Bronchial epithelial cell (primary cell): ENCODE data around the gene PLA2G3. TPM values are rescaled to one million over a fixed set of nuclear protein-coding genes. Genes with fewer than 3 reads are reported as not detected.
A peak's percentile ranks its signal among the peaks of the same experiment; 100 is the strongest.

ENCODE experiments used
- DNase-seq: peaks from one replicate; pipeline ENCODE4 v3.0.0-alpha.2; 2010; ENCODE audit warnings: low read depth
- FAIRE-seq: peaks from 2 replicates; lab custom pipeline; 2011; peaks lifted over from hg19 to GRCh38; lab: Jason Lieb, UNC
- H3K27me3 ChIP-seq: 2 replicates; pipeline ENCODE4 v1.5.1; 2011; ENCODE audit warnings: low read length; ENCODE audit not compliant: control insufficient read depth, insufficient read depth
- H3K36me3 ChIP-seq: 2 replicates; pipeline ENCODE4 v1.5.1; 2011; ENCODE audit warnings: low read length; ENCODE audit not compliant: control insufficient read depth, insufficient read depth
- H3K4me3 ChIP-seq: 2 replicates; pipeline ENCODE4 v1.5.1; 2011; ENCODE audit warnings: mild to moderate bottlenecking, low read depth, low read length, control low read depth
- total RNA-seq: library from RNA; depleted of rRNA; stranded (reverse); fragments of >200 nt; gene quantifications from 2 replicates; pipeline ENCODE4 v1.2.1, GENCODE V29; 2014
- TF ChIP-seq, protein P1 (sequence below): IDR thresholded peaks from 2 replicates; pipeline ENCODE4 v1.5.1; 2011; ENCODE audit warnings: mild to moderate bottlenecking, moderate library complexity, low read length, control low read depth, inconsistent platforms; ENCODE audit not compliant: insufficient read depth, severe bottlenecking

Gene PLA2G3
- total RNA-seq, 1 donor from 2014 or later: under 0.01 TPM

DNA sequence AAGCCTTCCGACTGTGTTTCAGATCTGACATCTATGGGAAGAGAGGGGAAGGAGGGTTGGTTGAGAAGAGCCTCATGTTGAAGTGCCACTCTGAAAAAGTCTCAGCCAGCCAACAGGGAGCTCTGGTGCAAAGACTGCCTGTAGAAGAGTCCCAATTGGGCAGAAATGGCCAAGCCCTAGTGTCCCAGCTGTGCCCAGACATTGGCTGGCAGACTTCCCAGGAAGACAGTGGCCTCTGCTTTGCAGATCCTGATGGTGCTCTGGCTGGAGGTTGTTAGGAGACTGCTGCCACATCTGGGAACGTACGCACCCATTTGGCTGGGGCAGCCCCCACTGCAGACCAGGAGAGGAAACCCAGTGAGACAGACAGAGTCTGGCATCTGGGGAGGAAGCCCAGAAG is 3.2 kb upstream of the PLA2G3 start:
- DNase-seq: no peak
- H3K4me3 ChIP-seq: no peak overlapping the region
- FAIRE-seq: no peak

DNA sequence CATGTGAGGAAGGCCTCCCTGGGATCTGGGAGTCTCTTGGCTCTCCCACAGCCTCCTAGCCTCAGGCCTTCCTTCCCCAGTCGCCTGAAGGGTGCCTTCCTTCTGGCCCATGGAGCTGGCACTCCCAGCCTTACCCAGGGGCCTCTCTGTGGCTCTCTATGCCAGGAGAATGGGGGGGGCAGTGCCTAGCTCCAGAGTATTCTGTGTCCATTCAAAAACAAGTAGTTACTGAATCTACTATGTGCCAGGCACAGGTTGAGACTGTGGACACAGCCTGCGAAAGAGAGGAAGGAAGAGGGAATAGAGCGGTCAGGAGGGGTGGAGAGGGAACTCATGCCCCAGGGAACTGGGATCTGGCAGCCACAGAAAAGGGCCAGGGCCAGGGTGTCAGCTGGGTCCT is 2.7 kb upstream of the PLA2G3 start:
- Histone ChIP-seq H3K36me3 (no peaks in the 10 kb centered on the region), H3K4me3 (no peak overlapping the region), H3K27me3 (peaks cover 4% of the 10 kb centered on the region)
- no peak for FAIRE-seq
- DNase-seq: no peak
- TF ChIP-seq, protein P1, sequence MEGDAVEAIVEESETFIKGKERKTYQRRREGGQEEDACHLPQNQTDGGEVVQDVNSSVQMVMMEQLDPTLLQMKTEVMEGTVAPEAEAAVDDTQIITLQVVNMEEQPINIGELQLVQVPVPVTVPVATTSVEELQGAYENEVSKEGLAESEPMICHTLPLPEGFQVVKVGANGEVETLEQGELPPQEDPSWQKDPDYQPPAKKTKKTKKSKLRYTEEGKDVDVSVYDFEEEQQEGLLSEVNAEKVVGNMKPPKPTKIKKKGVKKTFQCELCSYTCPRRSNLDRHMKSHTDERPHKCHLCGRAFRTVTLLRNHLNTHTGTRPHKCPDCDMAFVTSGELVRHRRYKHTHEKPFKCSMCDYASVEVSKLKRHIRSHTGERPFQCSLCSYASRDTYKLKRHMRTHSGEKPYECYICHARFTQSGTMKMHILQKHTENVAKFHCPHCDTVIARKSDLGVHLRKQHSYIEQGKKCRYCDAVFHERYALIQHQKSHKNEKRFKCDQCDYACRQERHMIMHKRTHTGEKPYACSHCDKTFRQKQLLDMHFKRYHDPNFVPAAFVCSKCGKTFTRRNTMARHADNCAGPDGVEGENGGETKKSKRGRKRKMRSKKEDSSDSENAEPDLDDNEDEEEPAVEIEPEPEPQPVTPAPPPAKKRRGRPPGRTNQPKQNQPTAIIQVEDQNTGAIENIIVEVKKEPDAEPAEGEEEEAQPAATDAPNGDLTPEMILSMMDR: no peak

More for the DNA sequence above, 3.2 kb upstream of the PLA2G3 start:
- H3K36me3 ChIP-seq: no peaks in the 10 kb centered on the region
- TF ChIP-seq, protein P1: no peak
- H3K27me3 ChIP-seq: peaks cover 4% of the 10 kb centered on the region

DNA sequence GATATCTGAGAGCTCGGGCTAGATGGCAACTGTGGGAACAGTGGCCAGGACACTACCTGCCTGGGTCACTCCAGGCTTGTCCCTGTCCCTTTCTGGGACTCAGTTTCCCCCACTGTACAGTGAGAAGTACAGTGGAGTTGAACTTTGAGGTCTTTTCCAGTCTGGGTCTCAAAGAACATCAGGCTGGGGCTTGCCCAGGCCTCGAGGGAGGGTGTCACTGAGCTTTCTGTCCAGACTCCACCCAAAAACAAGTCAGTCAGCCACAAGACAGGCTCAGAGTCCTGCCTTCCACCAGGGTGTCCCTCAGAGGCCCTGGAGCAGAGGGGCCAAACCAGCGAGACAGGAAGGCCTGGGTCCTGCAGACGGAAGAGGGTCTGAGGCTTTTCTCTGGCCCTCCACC is 2.0 kb upstream of the PLA2G3 start:
- DNase-seq (peak; percentile 49), FAIRE-seq (no peak)
- Histone ChIP-seq H3K36me3 (no peaks in the 10 kb centered on the region), H3K4me3 (no peak overlapping the region), H3K27me3 (peaks cover 4% of the 10 kb centered on the region)
- TF ChIP-seq, protein P1: no peak

DNA sequence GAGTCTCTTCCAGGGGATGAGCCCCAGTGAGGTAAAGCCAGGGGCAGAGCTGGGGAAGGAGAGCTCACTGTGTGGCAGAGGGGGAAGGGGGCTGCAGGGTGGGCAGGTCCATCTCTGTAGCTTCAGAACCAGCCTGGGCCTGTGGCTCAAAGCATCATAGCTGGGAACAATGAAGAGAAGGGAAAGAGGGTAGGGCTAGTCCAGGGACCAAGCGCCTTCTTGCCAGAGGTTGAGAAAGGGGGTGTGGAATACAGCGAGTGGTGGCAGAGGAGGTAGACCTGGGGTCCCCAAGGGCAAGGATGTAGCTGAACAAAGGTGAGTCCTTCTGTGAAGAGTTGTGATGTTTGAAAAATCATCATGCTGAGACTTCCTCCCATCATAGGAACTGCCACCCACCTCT is 1.2 kb upstream of the PLA2G3 start:
- H3K36me3 ChIP-seq: no peaks in the 10 kb centered on the region
- no peak for DNase-seq
- H3K27me3 ChIP-seq: peaks cover 4% of the 10 kb centered on the region
- no peak overlapping the region for H3K4me3 ChIP-seq
- TF ChIP-seq, protein P1: no peak
- FAIRE-seq: no peak

DNA sequence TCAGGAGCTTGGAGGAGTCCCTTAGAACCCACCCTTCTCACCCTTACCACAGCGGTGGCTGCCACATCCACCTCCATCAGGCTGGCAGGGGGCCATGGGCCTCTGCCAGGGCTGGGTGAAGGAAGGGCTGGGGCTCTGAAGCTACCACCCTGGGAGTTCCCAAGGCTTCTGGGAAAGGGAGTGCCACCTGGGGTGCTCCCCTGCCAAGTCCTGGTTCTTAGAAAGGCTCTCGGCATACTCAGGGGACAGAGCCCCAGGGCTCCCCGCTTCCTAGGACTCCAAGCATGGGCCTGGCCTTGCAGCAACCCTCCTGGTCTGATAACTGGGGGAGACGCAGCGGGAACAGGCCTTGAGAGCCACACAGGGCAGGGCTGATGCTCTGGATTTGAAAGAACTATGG is 438 bp upstream of the PLA2G3 start:
- Histone ChIP-seq H3K36me3 (no peaks in the 10 kb centered on the region), H3K27me3 (peaks cover 4% of the 10 kb centered on the region), H3K4me3 (no peak overlapping the region)
- FAIRE-seq: no peak
- DNase-seq: no peak
- TF ChIP-seq, protein P1: no peak

DNA sequence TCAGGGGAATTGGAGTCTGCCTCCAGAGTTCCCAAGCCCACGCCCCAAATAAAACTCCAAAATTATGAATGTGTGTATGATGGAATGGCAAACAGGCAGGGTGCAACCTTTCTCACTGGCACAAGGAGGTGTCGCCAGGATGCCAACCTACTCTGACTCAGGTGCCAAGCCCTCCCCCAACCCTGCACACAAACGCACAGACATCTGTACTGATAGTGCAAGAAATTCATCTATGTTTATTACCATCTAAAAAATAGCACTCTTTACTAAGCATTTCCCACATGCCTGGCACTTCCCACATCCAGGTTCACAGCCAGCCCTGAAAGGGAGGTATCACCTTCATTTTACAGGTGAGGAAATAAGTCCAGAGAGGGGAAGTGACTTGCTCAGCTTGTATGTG is 1.2 kb downstream of the PLA2G3 start:
- DNase-seq (no peak), FAIRE-seq (no peak)
- TF ChIP-seq, protein P1: no peak
- Histone ChIP-seq H3K36me3 (no peaks in the 10 kb centered on the region), H3K27me3 (peaks cover 4% of the 10 kb centered on the region), H3K4me3 (no peak overlapping the region)
